ENCODE data around the gene SDK2. TPM values are rescaled to one million over a fixed set of nuclear protein-coding genes. Genes with fewer than 3 reads are reported as not detected.

Gene SDK2
- total and polyA plus RNA-seq, 2 of the 8 experiments (the other 6 are each of a cell fraction or from before 2014, with no cell fraction given), result 3.9 to 4.1 TPM

DNA sequence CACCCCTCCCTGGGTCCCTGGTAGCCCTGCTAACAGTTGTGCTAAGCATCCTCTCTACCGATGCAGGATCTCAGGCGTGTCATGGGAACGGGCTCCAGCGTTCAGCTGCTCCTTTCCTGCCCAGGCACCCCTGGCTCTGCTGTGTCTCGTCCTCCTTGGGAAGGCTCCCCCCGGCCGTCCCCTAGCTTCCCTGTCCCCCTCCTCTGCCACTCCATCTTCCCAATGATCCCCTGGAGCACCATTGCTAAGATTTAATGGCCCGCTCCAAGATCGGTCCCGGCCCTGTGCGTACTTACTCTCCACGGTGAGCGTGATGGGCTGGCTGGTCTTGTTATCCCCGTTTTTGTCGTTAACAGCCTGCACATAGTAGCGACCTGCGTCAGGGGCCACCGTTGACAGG, 196.9 kb downstream of the SDK2 start:
- no peak overlapping the region for H4K5ac ChIP-seq (ENCODE audit: insufficient read length, low read depth, low read length)
- H3K4me3 ChIP-seq (ENCODE audit: extremely low read depth in 1 of 4, insufficient read depth in 2 of 4, low read depth in 3 of 4, low read length in 4 of 4), result no peak overlapping the region
- FAIRE-seq (no peak), DNase-seq (ENCODE audit: low read depth in 1 of 2, low spot score in 2 of 2) (no peak)
- H3K79me2 ChIP-seq (ENCODE audit: control insufficient read depth in 1 of 2, insufficient read depth in 2 of 2, low read length in 2 of 2), result no peaks in the 10 kb centered on the region
- H3K4ac ChIP-seq (replicated peaks; ENCODE audit: insufficient read length, low read depth, low read length), result no peak overlapping the region
- ChIA-PET CTCF (ENCODE audit: partially characterized antibody) (interaction anchor here (1.8 kb wide), 1 partner anchor 13 kb away, joined by 4 read pairs; no protein-coding TSS in a partner anchor), POLR2A (ENCODE audit: partially characterized antibody) (no interaction called here)
- no peak overlapping the region for H4K91ac ChIP-seq (replicated peaks; ENCODE audit: insufficient read length, low read length)
- H2BK120ac ChIP-seq (replicated peaks; ENCODE audit: low read depth, low read length), result no peak overlapping the region
- no peak overlapping the region for H2BK15ac ChIP-seq (ENCODE audit: low read length)
- no peak overlapping the region for H2BK20ac ChIP-seq (ENCODE audit: low read length)
- H2BK12ac ChIP-seq (ENCODE audit: low read depth, low read length), result no peak overlapping the region
- no peaks in the 10 kb centered on the region for H3K23me2 ChIP-seq (ENCODE audit: low read depth, low read length)
- H4K20me1 ChIP-seq (replicated peaks in 1 of 2; ENCODE audit: control insufficient read depth in 1 of 2, insufficient read depth in 2 of 2, low read length in 2 of 2), result no peaks in the 10 kb centered on the region
- H3K36me3 ChIP-seq (ENCODE audit: control insufficient read depth in 2 of 4, insufficient read depth in 4 of 4, low read length in 3 of 4), result no peaks in the 10 kb centered on the region
- H3K18ac ChIP-seq (ENCODE audit: extremely low read depth, low read length), result no peak overlapping the region
- H3K4me1 ChIP-seq (replicated peaks in 1 of 4; ENCODE audit: control insufficient read depth in 3 of 4, insufficient read depth in 4 of 4, low read length in 3 of 4), result no peaks in the 10 kb centered on the region
- H3K79me1 ChIP-seq (ENCODE audit: low read depth, low read length), result no peaks in the 10 kb centered on the region
- peak overlapping the region; percentile 35; the same call in 1 of the 2 replicates for H4K8ac ChIP-seq (ENCODE audit: extremely low read depth, insufficient read depth, low read length)
- H3K56ac ChIP-seq (replicated peaks; ENCODE audit: insufficient read length, low read depth, low read length), result no peak overlapping the region
- H3K14ac ChIP-seq (ENCODE audit: insufficient read length), result no peak overlapping the region
- no peak overlapping the region for H3K23ac ChIP-seq (ENCODE audit: insufficient read length)
- H2AFZ ChIP-seq (ENCODE audit: low read length), result no peak overlapping the region
- H2AK5ac ChIP-seq (ENCODE audit: low read depth, low read length), result no peak overlapping the region
- peaks cover 0 to 2% (median 0%) of the 10 kb centered on the region in 4 experiments; a peak in 1 of 7 replicates for H3K27me3 ChIP-seq (replicated peaks in 1 of 4; ENCODE audit: control insufficient read depth in 3 of 4, extremely low read depth in 1 of 4, insufficient read depth in 3 of 4, low read length in 3 of 4)
- no peak overlapping the region for H2BK5ac ChIP-seq (ENCODE audit: low read depth, low read length)
- 93% methylated on average over 18 of the region's 18 CpGs; no CpG with 5 or more reads in 1 of the 2 experiments for WGBS, 2 experiments (ENCODE audit: extremely low coverage in 1 of 2, insufficient coverage in 1 of 2, insufficient read length in 1 of 2, insufficient replicate concordance in 2 of 2, low coverage in 1 of 2, low lambda C conversion rate in 2 of 2, missing lambda C conversion rate in 1 of 2)
- H3K27ac ChIP-seq (ENCODE audit: low read depth, low read length), result no peak overlapping the region
- no peak overlapping the region for H3K4me2 ChIP-seq (ENCODE audit: insufficient read depth in 1 of 2, low read depth in 2 of 2, low read length in 2 of 2)
- H3K9ac ChIP-seq (replicated peaks in 1 of 4; ENCODE audit: extremely low read depth in 1 of 4, low read depth in 3 of 4, low read length in 3 of 4), result no peak overlapping the region
- H3K9me3 ChIP-seq (ENCODE audit: insufficient read depth in 2 of 2, low read depth in 1 of 2, low read length in 1 of 2), result no peaks in the 10 kb centered on the region
- no peak for TF ChIP-seq SIN3A (conservative IDR thresholded peaks at IDR 0.05 in 1 of 2, IDR thresholded peaks at IDR 0.05 in 1 of 2; ENCODE audit: low read depth in 1 of 2, low read length in 2 of 2)
- TF ChIP-seq, protein P1, sequence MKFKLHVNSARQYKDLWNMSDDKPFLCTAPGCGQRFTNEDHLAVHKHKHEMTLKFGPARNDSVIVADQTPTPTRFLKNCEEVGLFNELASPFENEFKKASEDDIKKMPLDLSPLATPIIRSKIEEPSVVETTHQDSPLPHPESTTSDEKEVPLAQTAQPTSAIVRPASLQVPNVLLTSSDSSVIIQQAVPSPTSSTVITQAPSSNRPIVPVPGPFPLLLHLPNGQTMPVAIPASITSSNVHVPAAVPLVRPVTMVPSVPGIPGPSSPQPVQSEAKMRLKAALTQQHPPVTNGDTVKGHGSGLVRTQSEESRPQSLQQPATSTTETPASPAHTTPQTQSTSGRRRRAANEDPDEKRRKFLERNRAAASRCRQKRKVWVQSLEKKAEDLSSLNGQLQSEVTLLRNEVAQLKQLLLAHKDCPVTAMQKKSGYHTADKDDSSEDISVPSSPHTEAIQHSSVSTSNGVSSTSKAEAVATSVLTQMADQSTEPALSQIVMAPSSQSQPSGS (IDR thresholded peaks at IDR 0.05; ENCODE audit: low read length), result no peak
- TF ChIP-seq NRF1 (IDR thresholded peaks at IDR 0.05; ENCODE audit: low read depth, low read length), result no peak
- no peak for TF ChIP-seq SRF (IDR thresholded peaks at IDR 0.05; ENCODE audit: low read depth, low read length)
- TF ChIP-seq CBX8 (IDR thresholded peaks at IDR 0.05; ENCODE audit: borderline replicate concordance, low read depth, low read length), result no peak
- TF ChIP-seq EP300 (IDR thresholded peaks at IDR 0.05; ENCODE audit: borderline replicate concordance in 1 of 2, low read depth in 2 of 2, low read length in 2 of 2), result no peak
- TF ChIP-seq RFX5 (IDR thresholded peaks at IDR 0.05; ENCODE audit: borderline replicate concordance, low read depth, low read length), result no peak
